Neuronal stem cell (in vitro differentiated cells): ENCODE results near the gene DMD.

Experiments used
- DNase-seq: peaks from one replicate; pipeline ENCODE4 v3.0.0-alpha.2; 2013; ENCODE audit warnings: low spot score
- H2AFZ ChIP-seq: one replicate; pipeline ENCODE4 v1.6.1; 2013; ENCODE audit warnings: mild to moderate bottlenecking, low read length, inconsistent platforms
- H2AK5ac ChIP-seq: 2 replicates; pipeline ENCODE4 v1.6.1; 2013; ENCODE audit warnings: low read depth, mild to moderate bottlenecking, inconsistent platforms, low read length, moderate library complexity, mixed read lengths
- H2BK120ac ChIP-seq: 2 replicates; pipeline ENCODE4 v1.6.1; 2013; ENCODE audit warnings: low read depth, mild to moderate bottlenecking, inconsistent platforms, low read length, moderate library complexity, mixed read lengths
- H2BK12ac ChIP-seq: one replicate; pipeline ENCODE4 v1.6.1; 2013; ENCODE audit warnings: low read length, inconsistent platforms
- H2BK15ac ChIP-seq: 2 replicates; pipeline ENCODE4 v1.6.1; 2013; ENCODE audit warnings: mild to moderate bottlenecking, low read length, inconsistent platforms, mixed read lengths
- H2BK5ac ChIP-seq: one replicate; pipeline ENCODE4 v1.6.1; 2013; ENCODE audit warnings: inconsistent platforms, mild to moderate bottlenecking, low read length, moderate library complexity
- H3K14ac ChIP-seq: one replicate; pipeline ENCODE4 v1.6.1; 2013; ENCODE audit warnings: low read length, inconsistent platforms
- H3K18ac ChIP-seq: 2 replicates; pipeline ENCODE4 v1.6.1; 2013; ENCODE audit warnings: low read length, inconsistent platforms
- H3K23ac ChIP-seq: 2 replicates; pipeline ENCODE4 v1.6.1; 2013; ENCODE audit warnings: low read depth, mild to moderate bottlenecking, mixed read lengths, low read length, inconsistent platforms; ENCODE audit not compliant: poor library complexity
- H3K27ac ChIP-seq: replicated peaks from 3 replicates; pipeline ENCODE4 v1.5.1; 2013; ENCODE audit warnings: low read length, inconsistent platforms
- H3K27me3 ChIP-seq, 3 experiments: 2 replicates each; pipeline ENCODE4 v1.6.1; 2013; ENCODE audit warnings: low read length in 3 of 3, mild to moderate bottlenecking in 2 of 3, inconsistent platforms in 1 of 3, low read depth in 1 of 3, mixed read lengths in 1 of 3, moderate library complexity in 1 of 3; ENCODE audit not compliant: control insufficient read depth in 3 of 3, insufficient read depth in 3 of 3
- H3K36me3 ChIP-seq, 2 donors: replicated peaks in 1 of 2; 2 replicates each; pipeline ENCODE4 v1.6.1; 2013; ENCODE audit warnings: low read length in 2 of 2; ENCODE audit not compliant: control insufficient read depth in 2 of 2, insufficient read depth in 2 of 2
- H3K4ac ChIP-seq: 2 replicates; pipeline ENCODE4 v1.6.1; 2013; ENCODE audit warnings: inconsistent platforms, mild to moderate bottlenecking, low read length, moderate library complexity
- H3K4me1 ChIP-seq, 2 donors: 1 replicate in 1 of 2; 2 replicates in 1 of 2; pipeline ENCODE4 v1.6.1; 2013; ENCODE audit warnings: low read length in 2 of 2, low read depth in 1 of 2; ENCODE audit not compliant: control insufficient read depth in 2 of 2, insufficient read depth in 1 of 2
- H3K4me2 ChIP-seq: one replicate; pipeline ENCODE4 v1.6.1; 2013; ENCODE audit warnings: mild to moderate bottlenecking, low read length, inconsistent platforms; ENCODE audit not compliant: insufficient read depth, poor library complexity, severe bottlenecking
- H3K4me3 ChIP-seq, 2 donors: 2 replicates each; pipeline ENCODE4 v1.5.1; 2013; ENCODE audit warnings: low read length in 2 of 2, mild to moderate bottlenecking in 2 of 2, inconsistent platforms in 1 of 2, moderate library complexity in 1 of 2
- H3K79me1 ChIP-seq: one replicate; pipeline ENCODE4 v1.6.1; 2013; ENCODE audit warnings: low read depth, mild to moderate bottlenecking, inconsistent platforms, low read length, moderate library complexity
- H3K9ac ChIP-seq: one replicate; pipeline ENCODE4 v1.6.1; 2013; ENCODE audit warnings: mild to moderate bottlenecking, low read depth, low read length, inconsistent platforms; ENCODE audit not compliant: poor library complexity
- H3K9me3 ChIP-seq, 2 donors: replicated peaks in 1 of 2; 2 replicates each; pipeline versions ENCODE3 to v1.6.1; 2013; ENCODE audit warnings: low read length in 2 of 2, mild to moderate bottlenecking in 2 of 2, inconsistent platforms in 1 of 2, low read depth in 1 of 2, mixed read lengths in 1 of 2, moderate library complexity in 1 of 2; ENCODE audit not compliant: control insufficient read depth in 2 of 2, insufficient read depth in 1 of 2
- H4K8ac ChIP-seq: one replicate; pipeline ENCODE4 v1.6.1; 2013; ENCODE audit warnings: low read depth, mild to moderate bottlenecking, inconsistent platforms, low read length, moderate library complexity
- H4K91ac ChIP-seq: one replicate; pipeline ENCODE4 v1.6.1; 2013; ENCODE audit warnings: low read length, low read depth, mild to moderate bottlenecking, inconsistent platforms; ENCODE audit not compliant: poor library complexity
- WGBS, 2 donors: extraction: QIAGEN DNeasy Blood & Tissue Kit; methylation state at CpG; one replicate each; pipeline ENCODE4 v1.1.7; 2013; ENCODE audit warnings: missing lambda C conversion rate in 2 of 2, mixed read lengths in 1 of 2; ENCODE audit not compliant: insufficient read length in 2 of 2, insufficient replicate concordance in 1 of 2; ENCODE audit errors: extremely low coverage in 2 of 2; 5-methylcytosine and 5-hydroxymethylcytosine counted together

The DMD gene

DNA sequence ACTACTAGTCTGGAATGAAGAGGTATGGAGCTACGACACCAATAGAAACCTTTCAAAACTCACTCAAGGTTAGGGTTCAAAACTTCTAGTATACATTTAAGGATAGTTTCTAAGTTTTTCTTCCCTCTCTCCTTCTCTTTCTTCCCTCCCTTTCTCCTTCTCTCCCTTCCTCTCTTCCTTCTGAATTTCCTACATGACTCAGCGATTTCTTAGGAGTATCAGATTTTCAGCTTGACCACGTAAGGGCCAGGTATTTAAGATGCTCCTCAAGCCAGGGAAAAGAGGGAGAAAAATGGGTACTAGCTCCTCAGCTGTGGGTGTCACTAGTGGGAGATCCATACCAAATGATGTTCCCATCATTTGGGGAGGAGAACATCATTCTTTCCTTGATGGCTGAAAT lies 2083.6 kb downstream of the DMD start:
- H2BK12ac ChIP-seq: no peak overlapping the region
- no peak overlapping the region for H3K4me3 ChIP-seq
- peaks cover 0 to 7% of the 10 kb centered on the region in 2 donors for H3K9me3 ChIP-seq
- no peaks in the 10 kb centered on the region for H3K36me3 ChIP-seq
- H3K4me1 ChIP-seq: no peaks in the 10 kb centered on the region
- DNase-seq: no peak
- no peak overlapping the region for H3K27ac ChIP-seq
- no peak overlapping the region for H3K4ac ChIP-seq
- no peak overlapping the region for H2BK15ac ChIP-seq
- H3K23ac ChIP-seq: no peak overlapping the region
- no peak overlapping the region for H3K4me2 ChIP-seq
- no peak overlapping the region for H3K9ac ChIP-seq
- no peak overlapping the region for H4K91ac ChIP-seq
- no peak overlapping the region for H2BK120ac ChIP-seq
- no peak overlapping the region for H2AK5ac ChIP-seq
- H2AFZ ChIP-seq: no peak overlapping the region
- no peaks in the 10 kb centered on the region for H3K79me1 ChIP-seq
- no peaks in the 10 kb centered on the region for H3K27me3 ChIP-seq
- no peak overlapping the region for H2BK5ac ChIP-seq
- H4K8ac ChIP-seq: no peak overlapping the region
- no CpG with 5 or more reads among the region's 3 CpGs for WGBS, 2 donors
- no peak overlapping the region for H3K14ac ChIP-seq
- no peak overlapping the region for H3K18ac ChIP-seq

DNA sequence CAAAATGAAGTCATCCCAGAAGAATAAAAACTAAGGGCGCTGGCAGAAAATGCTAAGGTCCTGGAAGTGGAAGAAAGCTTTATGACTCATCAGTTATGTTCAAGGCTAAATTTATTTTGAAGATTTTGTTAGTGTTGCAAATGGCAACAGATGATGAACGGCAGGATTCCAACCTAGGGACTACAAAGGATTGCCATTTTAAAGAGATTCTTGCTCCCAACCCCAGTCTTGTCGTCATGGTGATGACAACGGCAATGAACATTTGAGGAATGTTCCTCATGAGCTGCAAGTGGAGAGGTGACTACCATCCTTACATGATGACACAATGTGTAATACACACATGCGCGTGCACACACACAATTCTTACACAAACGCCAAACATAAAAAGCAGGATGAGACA lies 2085.1 kb downstream of the DMD start:
- no peak overlapping the region for H2BK15ac ChIP-seq
- no peak overlapping the region for H3K4ac ChIP-seq
- H3K4me3 ChIP-seq: no peak overlapping the region
- DNase-seq: no peak
- peaks cover 0 to 2% of the 10 kb centered on the region in 2 donors for H3K36me3 ChIP-seq
- no peak overlapping the region for H3K27ac ChIP-seq
- H4K8ac ChIP-seq: no peak overlapping the region
- H3K18ac ChIP-seq: no peak overlapping the region
- no peak overlapping the region for H2BK120ac ChIP-seq
- no peak overlapping the region for H2BK12ac ChIP-seq
- no peaks in the 10 kb centered on the region for H3K27me3 ChIP-seq
- H3K9me3 ChIP-seq: peaks cover 0 to 7% of the 10 kb centered on the region in 2 donors
- no CpG with 5 or more reads among the region's 7 CpGs for WGBS, 2 donors
- no peak overlapping the region for H2BK5ac ChIP-seq
- no peak overlapping the region for H3K4me2 ChIP-seq
- H3K23ac ChIP-seq: no peak overlapping the region
- H3K4me1 ChIP-seq: no peaks in the 10 kb centered on the region
- no peak overlapping the region for H2AK5ac ChIP-seq
- H4K91ac ChIP-seq: no peak overlapping the region
- H3K79me1 ChIP-seq: no peaks in the 10 kb centered on the region
- H3K9ac ChIP-seq: no peak overlapping the region
- no peak overlapping the region for H3K14ac ChIP-seq
- no peak overlapping the region for H2AFZ ChIP-seq

DNA sequence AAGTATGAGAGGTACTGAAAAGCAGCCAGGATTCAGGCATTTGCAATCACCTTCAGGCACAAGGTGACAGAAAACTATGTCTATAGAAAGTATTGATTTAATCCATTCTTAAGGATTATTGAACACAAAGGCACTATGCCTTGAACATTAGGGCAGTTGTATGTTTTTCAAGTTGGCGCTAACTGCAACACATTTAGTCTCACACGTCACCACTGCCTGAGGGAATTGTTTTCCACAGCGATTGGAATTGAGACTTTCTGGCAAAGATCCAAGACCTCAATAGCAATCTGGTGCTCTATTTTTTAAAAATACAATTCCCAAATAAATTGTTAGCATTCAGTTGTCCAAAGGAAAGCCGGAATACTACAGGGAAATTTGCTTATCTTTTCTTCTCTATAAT lies 2086.8 kb downstream of the DMD start:
- H3K36me3 ChIP-seq: peaks cover 2% of the 10 kb centered on the region in 2 donors
- peaks cover 0 to 7% of the 10 kb centered on the region in 2 donors for H3K9me3 ChIP-seq
- H3K4me1 ChIP-seq: no peaks in the 10 kb centered on the region
- no peaks in the 10 kb centered on the region for H3K27me3 ChIP-seq
- WGBS, 2 donors: no CpG with 5 or more reads among the region's 4 CpGs
- no peaks in the 10 kb centered on the region for H3K79me1 ChIP-seq
- no peak overlapping the region for H2BK15ac ChIP-seq
- no peak overlapping the region for H2AK5ac ChIP-seq
- H3K4me2 ChIP-seq: no peak overlapping the region
- H3K4ac ChIP-seq: no peak overlapping the region
- DNase-seq: no peak
- H2AFZ ChIP-seq: no peak overlapping the region
- no peak overlapping the region for H3K27ac ChIP-seq
- no peak overlapping the region for H3K9ac ChIP-seq
- no peak overlapping the region for H3K14ac ChIP-seq
- no peak overlapping the region for H3K18ac ChIP-seq
- no peak overlapping the region for H4K8ac ChIP-seq
- no peak overlapping the region for H2BK120ac ChIP-seq
- H3K23ac ChIP-seq: no peak overlapping the region
- H3K4me3 ChIP-seq: no peak overlapping the region
- no peak overlapping the region for H4K91ac ChIP-seq
- no peak overlapping the region for H2BK5ac ChIP-seq
- no peak overlapping the region for H2BK12ac ChIP-seq

DNA sequence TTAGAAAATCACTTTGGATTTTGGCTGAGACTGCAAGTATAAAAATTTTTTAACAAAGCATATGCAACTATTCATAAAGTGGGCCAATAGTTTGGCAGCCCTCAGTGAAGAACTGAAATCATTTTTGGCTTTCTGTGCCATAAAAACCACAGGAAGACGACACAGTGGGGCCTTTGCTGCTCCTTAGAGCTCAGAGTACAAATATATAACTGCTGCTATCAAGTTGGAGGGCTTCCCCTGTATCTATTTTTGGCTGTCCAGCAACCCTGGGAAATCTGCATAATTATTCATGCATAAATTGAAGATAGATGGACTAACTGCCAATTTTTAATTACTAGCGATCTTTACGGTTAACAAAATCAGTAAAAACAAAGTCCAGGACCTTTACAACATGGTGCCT lies 2088.0 kb downstream of the DMD start:
- H3K79me1 ChIP-seq: no peaks in the 10 kb centered on the region
- H3K14ac ChIP-seq: no peak overlapping the region
- H4K91ac ChIP-seq: no peak overlapping the region
- H3K9ac ChIP-seq: no peak overlapping the region
- no peak overlapping the region for H2AK5ac ChIP-seq
- peaks cover 2% of the 10 kb centered on the region in 2 donors for H3K36me3 ChIP-seq
- no peak overlapping the region for H2BK120ac ChIP-seq
- DNase-seq: no peak
- H3K4me2 ChIP-seq: no peak overlapping the region
- H3K4me3 ChIP-seq: no peak overlapping the region
- peaks cover 0 to 7% of the 10 kb centered on the region in 2 donors for H3K9me3 ChIP-seq
- no peak overlapping the region for H4K8ac ChIP-seq
- no peak overlapping the region for H3K27ac ChIP-seq
- no peak overlapping the region for H3K23ac ChIP-seq
- H2BK5ac ChIP-seq: no peak overlapping the region
- H3K4ac ChIP-seq: no peak overlapping the region
- no CpG with 5 or more reads among the region's 3 CpGs for WGBS, 2 donors
- H3K4me1 ChIP-seq: no peaks in the 10 kb centered on the region
- no peaks in the 10 kb centered on the region for H3K27me3 ChIP-seq
- H2AFZ ChIP-seq: no peak overlapping the region
- no peak overlapping the region for H3K18ac ChIP-seq
- H2BK15ac ChIP-seq: no peak overlapping the region
- no peak overlapping the region for H2BK12ac ChIP-seq
